Glutamatergic neuron (in vitro differentiated cells): ENCODE measurements around the gene TMEM248. TPM values are rescaled to one million over a fixed set of nuclear protein-coding genes. Genes with fewer than 3 reads are reported as not detected.

Experiments used
- DNase-seq: peaks from one replicate; pipeline ENCODE4 v3.0.0; 2022
- H3K27ac Mint-ChIP-seq: one replicate; pipeline ENCODE4 v1.8.0; 2020; ENCODE audit warnings: mild to moderate bottlenecking, mixed read lengths, inconsistent platforms; ENCODE audit not compliant: unreplicated experiment
- H3K27me3 Mint-ChIP-seq: one replicate; pipeline ENCODE4 v1.8.0; 2020; ENCODE audit warnings: mild to moderate bottlenecking, moderate library complexity, mixed read lengths, inconsistent platforms; ENCODE audit not compliant: unreplicated experiment
- H3K36me3 Mint-ChIP-seq: one replicate; pipeline ENCODE4 v1.8.0; 2020; ENCODE audit warnings: mild to moderate bottlenecking, mixed read lengths, inconsistent platforms; ENCODE audit not compliant: unreplicated experiment
- H3K4me1 Mint-ChIP-seq: one replicate; pipeline ENCODE4 v1.8.0; 2020; ENCODE audit warnings: mild to moderate bottlenecking, low read depth, mixed read lengths, inconsistent platforms; ENCODE audit not compliant: unreplicated experiment
- H3K4me3 Mint-ChIP-seq: one replicate; pipeline ENCODE4 v1.8.0; 2020; ENCODE audit warnings: mild to moderate bottlenecking, mixed read lengths, inconsistent platforms; ENCODE audit not compliant: unreplicated experiment
- H3K9me3 Mint-ChIP-seq: one replicate; pipeline ENCODE4 v1.8.0; 2020; ENCODE audit warnings: mild to moderate bottlenecking, moderate library complexity, mixed read lengths, inconsistent platforms; ENCODE audit not compliant: unreplicated experiment
- CTCF ChIP-seq: fragments of 200-600 bp; sonication (generic); IDR thresholded peaks from one replicate; pipeline ENCODE4 v1.5.0; 2021; ENCODE audit not compliant: partially characterized antibody, unreplicated experiment
- total RNA-seq: library from RNA; stranded (reverse); fragmentation: NEBNext Ultra II Directional; extraction: Animal tissue kit (Norgen Biotek cat#: 25700); gene quantifications from one replicate; pipeline ENCODE4 v1.2.1, GENCODE V29; 2021; ENCODE audit not compliant: unreplicated experiment

Gene TMEM248
- total RNA-seq, 1 donor from 2014 or later: 62.6 TPM

GRCh38 chr7:66899552-66900280, 21.3 kb upstream of the TMEM248 start:
- DNase-seq: no peak
- Mint-ChIP-seq H3K27ac (no peak overlapping the region), H3K27me3 (no peaks in the 10 kb centered on the region)

GRCh38 chr7:66901941-66902843, 18.8 kb upstream of the TMEM248 start:
- Mint-ChIP-seq H3K27ac (no peak overlapping the region), H3K36me3 (peaks cover 6% of the 10 kb centered on the region), H3K4me1 (no peaks in the 10 kb centered on the region), H3K9me3 (peaks cover 8% of the 10 kb centered on the region), H3K27me3 (peaks cover 2% of the 10 kb centered on the region), H3K4me3 (no peak overlapping the region)
- no peak for TF ChIP-seq CTCF
- DNase-seq: no peak

More at GRCh38 chr7:66899552-66900280, 21.3 kb upstream of the TMEM248 start:
- peaks cover 3% of the 10 kb centered on the region for H3K9me3 Mint-ChIP-seq
- H3K4me3 Mint-ChIP-seq: no peak overlapping the region
- no peaks in the 10 kb centered on the region for H3K36me3 Mint-ChIP-seq
- H3K4me1 Mint-ChIP-seq: no peaks in the 10 kb centered on the region
- no peak for TF ChIP-seq CTCF

- Mint-ChIP-seq H3K9me3 (peaks cover 8% of the 10 kb centered on the region), H3K27ac (no peak overlapping the region), H3K4me3 (no peak overlapping the region), H3K36me3 (peaks cover 6% of the 10 kb centered on the region), H3K27me3 (peaks cover 2% of the 10 kb centered on the region), H3K4me1 (no peaks in the 10 kb centered on the region)
- DNase-seq: no peak
- no peak for TF ChIP-seq CTCF
These were observed 18.2 kb upstream of the TMEM248 start for GRCh38 chr7:66902844-66903180.

- no peak for TF ChIP-seq CTCF
- Mint-ChIP-seq H3K36me3 (peaks cover 6% of the 10 kb centered on the region), H3K9me3 (peaks cover 8% of the 10 kb centered on the region), H3K27ac (no peak overlapping the region), H3K4me1 (no peaks in the 10 kb centered on the region), H3K27me3 (peaks cover 2% of the 10 kb centered on the region), H3K4me3 (no peak overlapping the region)
- no peak for DNase-seq
These were observed 17.5 kb upstream of the TMEM248 start for GRCh38 chr7:66903360-66904062.
